GM08714 (cell line): ENCODE results near the gene SLC8A3.

ENCODE experiments used
- H3K4me3 ChIP-seq: fragments of 200-500 bp; sonication (Bioruptor generic); 2 replicates; pipeline ENCODE4 v1.5.1; 2014; ENCODE audit warnings: mild to moderate bottlenecking, low read length, inconsistent platforms
- ZNF274 ChIP-seq: IDR thresholded peaks from 2 replicates; pipeline ENCODE4 v1.6.1; 2012; ENCODE audit warnings: mild to moderate bottlenecking, low read depth, low read length

SLC8A3 gene

DNA sequence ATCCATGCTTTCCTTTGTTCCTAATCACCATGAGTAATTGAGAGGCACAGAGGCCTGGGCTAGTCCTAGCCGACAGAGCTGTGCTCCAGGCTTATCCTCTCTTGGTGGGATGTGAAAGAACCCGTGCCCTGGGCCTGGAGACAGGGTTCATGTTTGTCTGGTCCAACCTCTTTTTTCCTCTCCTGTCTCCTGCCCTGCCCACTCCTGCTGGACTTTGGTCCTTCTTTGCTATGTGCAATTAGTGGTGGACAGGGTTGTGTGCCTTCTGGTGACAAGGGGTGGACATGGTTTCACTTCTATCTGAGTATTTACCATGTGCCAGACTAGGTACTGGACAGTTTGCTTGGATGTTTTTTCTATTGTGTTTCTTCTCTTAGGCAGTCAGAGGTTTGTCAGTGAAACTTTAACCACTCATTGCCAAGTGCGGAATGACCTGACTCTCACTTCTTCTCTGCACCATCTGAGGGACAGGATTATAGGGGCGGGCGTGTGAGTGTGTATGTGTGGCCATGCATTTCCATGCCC, 183.4 kb downstream of the SLC8A3 start:
- H3K4me3 ChIP-seq, result no peak overlapping the region
- no peak for TF ChIP-seq ZNF274

DNA sequence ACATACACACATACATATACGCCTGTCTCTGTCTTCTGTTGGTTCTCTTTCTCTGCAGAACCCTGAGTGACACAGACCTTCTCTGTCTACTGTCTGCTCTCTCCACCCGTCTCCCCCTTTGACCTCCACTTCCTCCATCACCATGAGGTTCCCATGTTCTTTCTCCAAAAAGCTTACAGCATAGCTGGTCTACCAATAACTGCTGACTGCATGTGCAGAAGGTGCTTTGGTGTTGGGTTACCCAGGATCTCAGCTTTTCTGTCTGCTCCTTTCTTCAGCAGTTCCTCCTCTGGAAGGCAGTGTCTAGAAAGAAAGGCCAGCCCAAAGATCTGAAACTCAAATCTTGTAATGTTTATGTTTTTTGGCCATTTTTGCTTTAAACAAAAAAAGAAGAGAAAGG, 184.0 kb downstream of the SLC8A3 start:
- no peak for TF ChIP-seq ZNF274
- H3K4me3 ChIP-seq, result no peak overlapping the region

DNA sequence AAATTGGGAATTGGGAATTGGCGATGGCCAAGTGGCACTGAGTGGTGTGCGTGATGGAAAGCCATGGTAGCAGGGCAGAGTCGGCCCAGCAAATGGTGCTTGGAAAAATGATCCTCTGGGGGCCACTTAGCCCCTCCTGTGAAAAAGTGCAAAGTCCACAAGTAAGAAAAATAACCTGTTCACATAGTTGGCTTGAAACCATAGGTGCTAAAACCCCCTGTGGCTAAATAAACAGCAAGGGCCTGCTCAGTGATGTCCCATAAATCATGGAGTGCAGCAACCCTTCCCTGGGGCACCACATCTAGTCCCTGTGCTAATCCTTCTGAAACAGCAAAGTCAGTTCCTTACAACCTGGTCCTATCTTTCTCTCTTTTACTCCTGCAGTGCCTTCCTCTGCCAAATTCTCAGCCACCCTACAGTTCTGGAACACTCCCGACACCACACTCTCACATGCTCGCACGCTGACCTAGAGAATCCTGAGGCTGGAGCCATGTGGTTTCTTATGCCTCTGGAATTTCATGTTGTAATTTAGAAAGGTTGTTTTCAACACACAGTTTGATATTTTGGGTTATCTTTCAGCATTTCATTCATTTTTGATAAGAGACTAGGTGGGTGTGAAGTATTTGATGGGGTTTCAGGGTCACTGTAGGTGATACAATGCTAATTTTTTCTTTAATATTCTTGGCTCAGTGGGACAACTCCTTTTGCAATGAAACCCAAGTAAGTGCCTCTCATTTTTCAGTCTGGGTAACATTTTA, 186.0 kb downstream of the SLC8A3 start:
- no peak overlapping the region for H3K4me3 ChIP-seq
- no peak for TF ChIP-seq ZNF274

DNA sequence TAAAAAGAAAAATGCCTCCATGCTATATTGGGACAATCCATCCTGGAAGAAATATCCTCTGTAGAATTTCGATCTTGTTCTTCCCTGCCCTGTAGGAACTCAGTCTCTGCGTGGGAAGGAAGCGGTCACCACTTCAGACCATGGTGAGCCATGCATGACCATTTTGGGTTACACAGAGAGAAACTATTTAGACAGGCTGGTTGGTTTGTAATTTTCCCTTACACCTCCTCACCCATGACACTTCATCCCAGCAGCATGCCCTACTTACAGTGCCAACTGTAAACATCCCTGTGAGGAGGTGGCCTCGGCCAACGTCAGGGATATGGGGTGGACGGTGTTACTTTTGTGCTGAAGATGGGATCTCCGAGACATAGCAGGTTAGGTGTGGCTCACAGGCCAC, 188.2 kb downstream of the SLC8A3 start:
- TF ChIP-seq ZNF274, result no peak
- H3K4me3 ChIP-seq, result no peak overlapping the region

DNA sequence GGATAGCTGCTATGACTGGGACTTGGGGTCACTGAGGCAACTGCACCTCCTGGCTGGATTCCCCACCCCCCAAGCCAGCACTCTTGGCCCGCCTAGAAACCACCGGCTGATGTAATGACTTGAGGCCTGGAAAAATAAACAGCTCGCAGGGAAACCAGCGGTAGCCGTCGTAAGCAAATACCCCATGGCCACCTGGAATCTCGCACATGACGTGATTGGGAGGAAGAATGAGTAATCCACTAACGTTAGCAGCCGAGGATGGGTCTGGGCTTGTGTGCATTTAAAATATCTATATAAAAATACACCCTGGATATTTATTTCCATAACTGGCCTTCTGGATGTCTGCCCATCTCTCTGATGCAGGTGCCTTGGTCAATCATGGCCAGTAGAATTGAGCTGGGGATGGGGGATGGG, 189.5 kb downstream of the SLC8A3 start:
- H3K4me3 ChIP-seq, result no peak overlapping the region
- TF ChIP-seq ZNF274, result no peak

DNA sequence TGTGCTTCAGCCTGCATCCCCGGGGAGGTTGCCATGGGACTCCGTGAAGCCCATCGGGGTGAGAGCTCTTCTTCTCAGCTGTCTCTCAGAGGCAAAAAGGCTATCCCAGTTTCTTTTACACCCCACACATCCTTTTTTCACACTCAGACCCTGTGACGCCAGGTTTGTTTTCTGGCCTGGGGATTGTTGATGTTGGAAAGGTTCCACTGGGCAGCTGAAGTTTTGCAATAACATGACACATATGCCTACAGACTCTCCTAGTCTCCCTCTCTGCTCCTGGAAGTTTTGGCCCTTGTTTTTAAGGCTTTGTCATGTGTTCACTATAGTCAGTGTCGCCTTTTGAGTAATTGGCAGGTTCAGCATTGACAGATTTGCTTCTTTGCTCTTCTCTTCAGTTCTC, 190.9 kb downstream of the SLC8A3 start:
- no peak for TF ChIP-seq ZNF274
- H3K4me3 ChIP-seq, result no peak overlapping the region

DNA sequence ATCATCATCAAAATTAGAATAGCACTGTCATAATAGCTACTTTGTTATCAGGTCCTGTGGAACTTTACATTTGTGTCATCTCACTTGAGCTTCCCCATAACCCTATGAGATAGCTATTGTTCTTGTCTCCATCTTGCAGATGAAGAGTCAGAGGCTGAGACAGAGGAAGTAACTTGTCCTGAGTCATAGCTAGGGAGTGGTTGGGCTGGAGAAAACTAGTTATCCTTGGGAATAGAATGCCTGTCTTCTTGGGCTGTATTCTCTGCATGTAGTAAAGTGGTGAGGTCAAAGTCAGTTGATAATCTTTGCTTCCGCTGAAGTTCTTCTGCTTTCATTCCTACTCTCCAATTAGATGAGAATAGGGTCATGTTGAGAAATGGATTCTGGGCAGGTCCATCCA, 192.5 kb downstream of the SLC8A3 start:
- H3K4me3 ChIP-seq, result no peak overlapping the region

More for the DNA sequence above, 192.5 kb downstream of the SLC8A3 start:
- no peak for TF ChIP-seq ZNF274
